Measurements from ENCODE around the gene FGF22. TPM values are rescaled to one million over a fixed set of nuclear protein-coding genes. Genes with fewer than 3 reads are reported as not detected.
A peak's percentile ranks its signal among the peaks of the same experiment; 100 is the strongest.

The FGF22 gene
- total RNA-seq, 1 experiment from 2014 or later: not detected

DNA sequence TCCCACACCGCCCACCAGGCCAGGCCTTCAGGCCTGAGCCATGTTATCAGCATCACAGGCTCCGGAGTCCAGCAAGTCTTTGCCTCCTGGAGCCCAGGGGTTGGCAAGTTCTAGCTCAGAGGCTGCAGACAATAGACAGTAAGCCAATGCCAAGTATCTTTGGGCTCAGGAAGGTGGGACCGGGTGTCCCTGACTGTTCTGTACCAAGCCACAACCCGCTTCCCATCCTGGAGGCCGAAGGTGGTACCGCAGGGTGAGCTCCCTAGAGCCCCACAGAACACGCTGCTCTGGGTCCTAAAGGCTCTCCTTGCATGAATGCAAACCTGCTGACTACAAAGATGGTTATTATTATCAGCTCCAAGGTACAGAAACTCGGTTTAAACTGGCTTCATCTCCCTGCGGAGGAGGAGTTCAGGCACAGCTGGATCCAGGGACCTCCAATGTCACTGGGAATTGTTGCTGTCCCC lies 31.0 kb downstream of the FGF22 start:
- no peak overlapping the region for H3K4me3 ChIP-seq (ENCODE audit: low read length)
- H3K27ac ChIP-seq (ENCODE audit: low read length): no peak overlapping the region
- DNase-seq: peak; percentile 65
- H3K4me2 ChIP-seq (ENCODE audit: low read depth, low read length, poor library complexity, severe bottlenecking): no peak overlapping the region
- no peaks in the 10 kb centered on the region for H3K9me2 ChIP-seq (replicated peaks; ENCODE audit: insufficient read depth, low read length)
- no peaks in the 10 kb centered on the region for H3K36me3 ChIP-seq (ENCODE audit: insufficient read depth, low read length)
- H4K20me1 ChIP-seq (ENCODE audit: insufficient read depth, low read depth, low read length): peaks cover 4% of the 10 kb centered on the region; the same call in 1 of the 2 replicates
- H3K4me1 ChIP-seq (ENCODE audit: low read length): no peaks in the 10 kb centered on the region
- no peaks in the 10 kb centered on the region for H3K79me2 ChIP-seq (ENCODE audit: low read length)
- H2AFZ ChIP-seq (ENCODE audit: low read length): no peak overlapping the region
- no peaks in the 10 kb centered on the region for H3K9me3 ChIP-seq (ENCODE audit: low read length)
- no peaks in the 10 kb centered on the region for H3K27me3 ChIP-seq (ENCODE audit: low read length)
- no peak overlapping the region for H3K9ac ChIP-seq (ENCODE audit: low read length)

DNA sequence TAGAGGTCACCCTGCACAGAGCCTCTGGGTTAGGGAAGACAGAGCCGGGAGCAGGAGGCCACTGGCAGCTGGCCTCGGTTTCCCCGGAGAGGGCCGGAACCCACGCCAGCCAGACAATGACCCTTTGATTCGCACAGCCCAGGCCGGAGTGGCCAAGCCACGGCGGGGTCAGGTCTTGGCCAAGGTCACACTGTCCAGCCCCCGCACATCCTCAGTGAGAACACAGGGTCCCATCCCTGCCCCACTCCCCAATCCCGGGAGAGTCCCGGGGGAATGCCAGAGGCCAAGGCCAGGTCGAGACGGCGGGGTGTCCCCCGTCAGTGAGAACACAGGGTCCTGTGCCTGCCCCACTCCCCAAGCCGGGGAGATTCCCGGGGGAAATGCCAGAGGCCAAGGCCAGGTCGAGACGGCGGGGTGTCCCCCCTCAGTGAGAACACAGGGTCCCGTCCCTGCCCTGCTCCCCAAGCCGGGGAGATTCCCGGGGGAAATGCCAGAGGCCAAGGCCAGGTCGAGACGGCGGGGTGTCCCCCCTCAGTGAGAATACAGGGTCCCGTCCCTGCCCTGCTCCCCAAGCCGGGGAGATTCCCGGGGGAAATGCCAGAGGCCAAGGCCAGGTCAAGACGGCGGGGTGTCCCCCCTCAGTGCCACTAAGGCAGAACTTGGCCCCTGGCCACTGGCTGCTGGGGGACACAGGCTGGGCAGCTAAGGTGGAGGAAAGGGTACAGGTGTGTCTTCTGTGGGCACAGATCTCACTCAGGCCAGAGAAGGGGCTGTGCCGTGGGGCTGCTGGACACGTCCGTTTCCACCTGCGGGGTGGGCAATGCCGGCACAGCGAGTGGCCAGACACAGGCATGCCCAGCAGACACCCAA lies 34.8 kb downstream of the FGF22 start:
- H3K9me3 ChIP-seq (ENCODE audit: low read length): no peaks in the 10 kb centered on the region
- peaks cover 13% of the 10 kb centered on the region; the same call in 1 of the 2 replicates for H4K20me1 ChIP-seq (ENCODE audit: insufficient read depth, low read depth, low read length)
- no peaks in the 10 kb centered on the region for H3K79me2 ChIP-seq (ENCODE audit: low read length)
- no peak overlapping the region for H3K4me3 ChIP-seq (ENCODE audit: low read length)
- H2AFZ ChIP-seq (ENCODE audit: low read length): no peak overlapping the region
- no peak overlapping the region for H3K9ac ChIP-seq (ENCODE audit: low read length)
- H3K27ac ChIP-seq (ENCODE audit: low read length): no peak overlapping the region
- H3K4me2 ChIP-seq (ENCODE audit: low read depth, low read length, poor library complexity, severe bottlenecking): no peak overlapping the region
- H3K4me1 ChIP-seq (ENCODE audit: low read length): peaks cover 6% of the 10 kb centered on the region
- H3K36me3 ChIP-seq (ENCODE audit: insufficient read depth, low read length): no peaks in the 10 kb centered on the region
- H3K9me2 ChIP-seq (replicated peaks; ENCODE audit: insufficient read depth, low read length): no peaks in the 10 kb centered on the region
- no peaks in the 10 kb centered on the region for H3K27me3 ChIP-seq (ENCODE audit: low read length)
- no peak for DNase-seq

DNA sequence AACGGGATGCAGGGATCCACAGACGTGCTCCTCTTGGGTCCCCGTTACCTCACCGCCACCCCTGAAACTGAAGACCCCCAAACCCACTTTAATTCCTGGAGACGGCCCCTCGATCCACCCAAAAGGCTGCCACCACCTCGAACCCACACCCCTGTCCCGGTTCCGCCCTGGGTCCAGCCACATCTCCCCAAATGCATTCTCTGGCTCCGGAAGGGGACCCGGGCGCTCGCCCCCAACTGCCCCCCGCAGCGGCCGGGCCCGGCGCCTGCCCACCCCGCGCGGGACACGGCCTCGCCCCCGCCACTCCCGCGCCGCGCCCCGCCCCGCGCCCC lies 36.3 kb downstream of the FGF22 start:
- Histone ChIP-seq H3K9ac (ENCODE audit: low read length) (no peak overlapping the region), H3K9me2 (replicated peaks; ENCODE audit: insufficient read depth, low read length) (no peaks in the 10 kb centered on the region), H3K9me3 (ENCODE audit: low read length) (no peaks in the 10 kb centered on the region), H2AFZ (ENCODE audit: low read length) (no peak overlapping the region), H3K4me2 (ENCODE audit: low read depth, low read length, poor library complexity, severe bottlenecking) (no peak overlapping the region), H3K36me3 (ENCODE audit: insufficient read depth, low read length) (no peaks in the 10 kb centered on the region), H3K4me1 (ENCODE audit: low read length) (peaks cover 9% of the 10 kb centered on the region), H3K27ac (ENCODE audit: low read length) (no peak overlapping the region), H3K4me3 (ENCODE audit: low read length) (no peak overlapping the region), H3K27me3 (ENCODE audit: low read length) (no peaks in the 10 kb centered on the region), H3K79me2 (ENCODE audit: low read length) (no peaks in the 10 kb centered on the region), H4K20me1 (ENCODE audit: insufficient read depth, low read depth, low read length) (peaks cover 14% of the 10 kb centered on the region; the same call in 1 of the 2 replicates)
- DNase-seq: no peak

DNA sequence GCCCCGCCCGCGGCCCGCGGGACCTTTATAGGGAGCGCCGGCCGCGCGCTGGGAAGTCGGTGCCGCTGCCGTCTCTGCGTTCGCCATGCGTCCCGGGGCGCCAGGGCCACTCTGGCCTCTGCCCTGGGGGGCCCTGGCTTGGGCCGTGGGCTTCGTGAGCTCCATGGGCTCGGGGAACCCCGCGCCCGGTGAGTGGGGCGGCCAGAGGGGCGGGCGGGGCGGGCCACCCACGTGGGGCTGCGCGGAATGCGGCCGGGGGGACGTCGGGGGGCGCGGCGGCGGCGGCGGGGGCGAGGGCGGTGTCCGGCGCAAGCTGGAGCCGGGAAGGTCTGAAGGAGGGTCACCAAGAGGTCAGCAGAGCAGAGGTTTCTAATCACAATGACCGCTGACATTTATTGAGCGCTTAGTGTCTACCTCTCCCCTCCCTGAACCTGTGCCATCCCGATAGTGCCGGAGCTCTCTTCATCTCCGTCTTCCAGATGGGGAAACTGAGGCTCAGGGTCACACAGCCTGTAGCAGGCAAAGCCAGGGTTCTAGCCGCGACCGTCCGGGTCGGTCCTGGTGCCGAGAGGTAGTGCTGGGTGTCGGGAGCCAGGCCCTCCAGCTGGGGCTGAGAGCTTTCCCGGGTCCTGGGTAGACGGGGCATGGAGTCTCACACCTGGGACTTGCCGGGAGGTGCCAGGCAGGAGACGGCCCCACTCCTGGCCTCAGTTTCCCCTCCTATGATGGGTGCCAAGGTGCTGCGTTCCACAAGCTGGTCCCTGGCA lies 36.8 kb downstream of the FGF22 start, which contains the start of gene FSTL3:
Gene FSTL3 (plus strand): TSS at position 54 of the 767 bp plus-strand sequence. CDS start 32 bp downstream, at position 86.
- Histone ChIP-seq H4K20me1 (ENCODE audit: insufficient read depth, low read depth, low read length) (peaks cover 14% of the 10 kb centered on the region; the same call in 1 of the 2 replicates), H3K27ac (ENCODE audit: low read length) (no peak within 1 kb of the TSS), H3K79me2 (ENCODE audit: low read length) (no peaks in the 10 kb centered on the region), H3K36me3 (ENCODE audit: insufficient read depth, low read length) (no peaks in the 10 kb centered on the region), H3K4me1 (ENCODE audit: low read length) (peaks cover 9% of the 10 kb centered on the region), H3K9me2 (replicated peaks; ENCODE audit: insufficient read depth, low read length) (no peaks in the 10 kb centered on the region), H3K4me2 (ENCODE audit: low read depth, low read length, poor library complexity, severe bottlenecking) (no peak within 1 kb of the TSS), H3K4me3 (ENCODE audit: low read length) (no peak within 1 kb of the TSS), H3K27me3 (ENCODE audit: low read length) (no peaks in the 10 kb centered on the region), H3K9ac (ENCODE audit: low read length) (no peak within 1 kb of the TSS), H2AFZ (ENCODE audit: low read length) (no peak within 1 kb of the TSS), H3K9me3 (ENCODE audit: low read length) (no peaks in the 10 kb centered on the region)
- no peak for DNase-seq

DNA sequence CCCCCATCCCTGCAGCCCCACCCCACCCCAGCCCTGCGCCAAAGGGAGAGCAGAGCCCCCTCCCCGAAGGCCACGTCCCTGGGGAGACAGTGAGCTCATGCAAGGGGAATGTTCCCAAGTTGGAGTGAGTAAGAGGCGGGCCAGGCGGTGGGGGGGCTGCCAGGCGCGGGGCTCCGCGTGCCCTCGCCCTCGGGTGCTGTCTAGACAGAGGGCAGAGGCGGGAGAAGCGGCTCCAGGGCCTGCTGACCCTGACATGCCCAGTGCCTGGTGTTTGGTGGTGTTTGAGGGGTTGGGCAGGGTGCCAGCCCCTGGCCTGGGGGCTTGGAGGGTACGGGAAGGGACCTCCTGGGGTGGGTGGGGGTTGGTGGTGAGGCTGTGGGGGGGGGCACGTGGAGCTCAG lies 37.5 kb downstream of the FGF22 start:
- no peaks in the 10 kb centered on the region for H3K36me3 ChIP-seq (ENCODE audit: insufficient read depth, low read length)
- no peak overlapping the region for H3K4me2 ChIP-seq (ENCODE audit: low read depth, low read length, poor library complexity, severe bottlenecking)
- H3K9ac ChIP-seq (ENCODE audit: low read length): no peak overlapping the region
- H3K27me3 ChIP-seq (ENCODE audit: low read length): no peaks in the 10 kb centered on the region
- DNase-seq: no peak
- no peaks in the 10 kb centered on the region for H3K9me2 ChIP-seq (replicated peaks; ENCODE audit: insufficient read depth, low read length)
- H3K79me2 ChIP-seq (ENCODE audit: low read length): no peaks in the 10 kb centered on the region
- no peaks in the 10 kb centered on the region for H3K9me3 ChIP-seq (ENCODE audit: low read length)
- H3K4me3 ChIP-seq (ENCODE audit: low read length): no peak overlapping the region
- no peak overlapping the region for H2AFZ ChIP-seq (ENCODE audit: low read length)
- H3K27ac ChIP-seq (ENCODE audit: low read length): no peak overlapping the region
- H3K4me1 ChIP-seq (ENCODE audit: low read length): peaks cover 9% of the 10 kb centered on the region
- peaks cover 14% of the 10 kb centered on the region; the same call in 1 of the 2 replicates for H4K20me1 ChIP-seq (ENCODE audit: insufficient read depth, low read depth, low read length)

DNA sequence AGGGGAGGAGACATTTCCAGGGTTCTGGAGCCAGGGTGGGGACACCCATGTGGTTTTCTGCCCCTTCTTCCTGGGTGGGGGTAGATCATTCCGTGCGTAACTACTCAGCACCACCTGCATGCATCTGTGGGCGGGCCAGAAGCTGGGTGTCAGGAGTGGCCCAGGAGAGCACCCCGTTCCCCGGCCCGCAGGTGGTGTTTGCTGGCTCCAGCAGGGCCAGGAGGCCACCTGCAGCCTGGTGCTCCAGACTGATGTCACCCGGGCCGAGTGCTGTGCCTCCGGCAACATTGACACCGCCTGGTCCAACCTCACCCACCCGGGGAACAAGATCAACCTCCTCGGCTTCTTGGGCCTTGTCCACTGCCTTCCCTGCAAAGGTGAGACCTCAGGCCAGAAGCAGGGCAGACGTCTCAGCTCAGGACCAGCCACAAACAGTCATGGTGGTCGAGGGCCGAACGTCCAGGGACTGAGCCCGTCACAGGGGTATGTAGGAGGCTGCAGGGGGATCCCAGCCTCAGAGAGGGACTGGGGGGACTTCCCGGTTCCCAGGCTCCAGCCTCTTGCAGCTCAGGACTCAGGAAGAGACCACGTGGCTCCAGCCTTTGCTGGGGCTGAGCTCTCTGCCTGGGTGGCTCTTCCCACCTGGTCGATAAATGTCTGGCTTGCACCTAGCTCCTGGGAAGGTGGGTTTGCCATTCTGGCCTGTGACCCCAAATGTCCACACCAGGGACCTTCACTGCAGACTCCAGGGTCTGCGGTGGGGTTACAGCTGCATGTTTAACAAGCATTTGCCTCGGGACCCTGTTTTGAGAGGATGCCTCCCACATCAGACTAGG lies 38.1 kb downstream of the FGF22 start:
- peaks cover 9% of the 10 kb centered on the region for H3K4me1 ChIP-seq (ENCODE audit: low read length)
- H3K79me2 ChIP-seq (ENCODE audit: low read length): no peaks in the 10 kb centered on the region
- no peak overlapping the region for H3K4me3 ChIP-seq (ENCODE audit: low read length)
- H3K36me3 ChIP-seq (ENCODE audit: insufficient read depth, low read length): no peaks in the 10 kb centered on the region
- no peak overlapping the region for H2AFZ ChIP-seq (ENCODE audit: low read length)
- H3K9ac ChIP-seq (ENCODE audit: low read length): no peak overlapping the region
- H3K9me2 ChIP-seq (replicated peaks; ENCODE audit: insufficient read depth, low read length): no peaks in the 10 kb centered on the region
- H3K4me2 ChIP-seq (ENCODE audit: low read depth, low read length, poor library complexity, severe bottlenecking): no peak overlapping the region
- H3K27ac ChIP-seq (ENCODE audit: low read length): no peak overlapping the region
- no peaks in the 10 kb centered on the region for H3K27me3 ChIP-seq (ENCODE audit: low read length)
- no peaks in the 10 kb centered on the region for H3K9me3 ChIP-seq (ENCODE audit: low read length)
- peaks cover 14% of the 10 kb centered on the region; the same call in 1 of the 2 replicates for H4K20me1 ChIP-seq (ENCODE audit: insufficient read depth, low read depth, low read length)
- DNase-seq: peak; percentile 67

DNA sequence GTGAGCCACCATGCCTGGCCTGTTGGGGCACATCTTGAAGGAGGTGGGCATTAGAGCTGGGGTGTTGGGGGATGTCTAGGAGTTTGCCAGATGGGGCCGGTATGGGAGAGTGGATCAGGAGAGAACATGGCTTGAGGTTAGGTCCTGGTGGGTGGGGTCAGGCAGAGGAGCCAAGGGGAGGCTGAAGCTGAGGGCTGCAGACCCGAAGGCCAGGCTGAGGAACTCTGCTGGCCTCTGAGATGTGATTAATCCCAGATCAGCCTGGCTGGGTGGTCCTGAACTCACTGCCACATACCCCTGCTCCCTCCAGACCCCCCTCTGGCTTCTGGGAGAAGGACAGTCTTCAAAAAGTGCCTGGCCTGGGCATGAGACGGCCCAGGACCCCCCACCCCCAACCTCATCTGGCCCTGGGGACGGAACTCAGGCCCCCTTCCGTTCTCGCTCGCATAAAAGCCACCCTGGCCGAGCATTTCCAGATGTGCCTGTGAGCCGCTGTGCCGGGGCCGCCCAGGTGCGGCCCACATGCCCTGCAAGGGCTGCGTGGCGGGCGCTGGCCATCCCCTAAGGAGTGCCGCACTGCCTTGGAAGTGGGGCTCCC lies 39.2 kb downstream of the FGF22 start:
- H3K79me2 ChIP-seq (ENCODE audit: low read length): no peaks in the 10 kb centered on the region
- no peaks in the 10 kb centered on the region for H3K9me2 ChIP-seq (replicated peaks; ENCODE audit: insufficient read depth, low read length)
- peaks cover 14% of the 10 kb centered on the region; the same call in 1 of the 2 replicates for H4K20me1 ChIP-seq (ENCODE audit: insufficient read depth, low read depth, low read length)
- H3K27ac ChIP-seq (ENCODE audit: low read length): no peak overlapping the region
- H3K9me3 ChIP-seq (ENCODE audit: low read length): no peaks in the 10 kb centered on the region
- peak overlapping the region; percentile 89 for H3K4me3 ChIP-seq (ENCODE audit: low read length)
- H2AFZ ChIP-seq (ENCODE audit: low read length): no peak overlapping the region
- H3K9ac ChIP-seq (ENCODE audit: low read length): peak overlapping the region; percentile 97
- peak overlapping the region; percentile 83 for H3K4me2 ChIP-seq (ENCODE audit: low read depth, low read length, poor library complexity, severe bottlenecking)
- no peak for DNase-seq
- H3K4me1 ChIP-seq (ENCODE audit: low read length): peaks cover 9% of the 10 kb centered on the region
- H3K27me3 ChIP-seq (ENCODE audit: low read length): no peaks in the 10 kb centered on the region
- no peaks in the 10 kb centered on the region for H3K36me3 ChIP-seq (ENCODE audit: insufficient read depth, low read length)

All from Karpas-422 (cell line).